ENCODE results near the gene FAM184B.

The FAM184B gene

GRCh38 chr4:17762726-17763125, 18.7 kb downstream of the FAM184B start:
- H3K9me3 ChIP-seq (ENCODE audit: control insufficient read depth in 2 of 2, low read length in 2 of 2), result no peaks in the 10 kb centered on the region
- no peaks in the 10 kb centered on the region for H3K36me3 ChIP-seq (ENCODE audit: control insufficient read depth in 2 of 2, insufficient read depth in 2 of 2, low read length in 2 of 2)
- H3K27me3 ChIP-seq (ENCODE audit: control insufficient read depth in 2 of 2, insufficient read depth in 2 of 2, low read length in 2 of 2), result no peaks in the 10 kb centered on the region
- H3K4me1 ChIP-seq (ENCODE audit: control insufficient read depth in 2 of 2, insufficient read depth in 2 of 2, low read length in 2 of 2), result no peaks in the 10 kb centered on the region
- H3K4me3 ChIP-seq (ENCODE audit: low read length in 2 of 2), result no peak overlapping the region
- no peak overlapping the region for H3K27ac ChIP-seq (ENCODE audit: low read depth in 2 of 2, low read length in 2 of 2)
- no peak overlapping the region for H3K9ac ChIP-seq (ENCODE audit: low read depth in 1 of 2, low read length in 2 of 2)

GRCh38 chr4:17761062-17761461, 20.4 kb downstream of the FAM184B start:
- Histone ChIP-seq H3K27me3 (ENCODE audit: control insufficient read depth in 2 of 2, insufficient read depth in 2 of 2, low read length in 2 of 2) (no peaks in the 10 kb centered on the region), H3K9me3 (ENCODE audit: control insufficient read depth in 2 of 2, low read length in 2 of 2) (no peaks in the 10 kb centered on the region), H3K36me3 (ENCODE audit: control insufficient read depth in 2 of 2, insufficient read depth in 2 of 2, low read length in 2 of 2) (no peaks in the 10 kb centered on the region), H3K4me3 (ENCODE audit: low read length in 2 of 2) (no peak overlapping the region), H3K27ac (ENCODE audit: low read depth in 2 of 2, low read length in 2 of 2) (no peak overlapping the region), H3K4me1 (ENCODE audit: control insufficient read depth in 2 of 2, insufficient read depth in 2 of 2, low read length in 2 of 2) (no peaks in the 10 kb centered on the region), H3K9ac (ENCODE audit: low read depth in 1 of 2, low read length in 2 of 2) (no peak overlapping the region)

GRCh38 chr4:17760626-17761025, 20.8 kb downstream of the FAM184B start:
- no peaks in the 10 kb centered on the region for H3K4me1 ChIP-seq (ENCODE audit: control insufficient read depth in 2 of 2, insufficient read depth in 2 of 2, low read length in 2 of 2)
- no peak overlapping the region for H3K9ac ChIP-seq (ENCODE audit: low read depth in 1 of 2, low read length in 2 of 2)
- no peaks in the 10 kb centered on the region for H3K27me3 ChIP-seq (ENCODE audit: control insufficient read depth in 2 of 2, insufficient read depth in 2 of 2, low read length in 2 of 2)
- H3K27ac ChIP-seq (ENCODE audit: low read depth in 2 of 2, low read length in 2 of 2), result no peak overlapping the region
- H3K4me3 ChIP-seq (ENCODE audit: low read length in 2 of 2), result no peak overlapping the region
- no peaks in the 10 kb centered on the region for H3K36me3 ChIP-seq (ENCODE audit: control insufficient read depth in 2 of 2, insufficient read depth in 2 of 2, low read length in 2 of 2)
- no peaks in the 10 kb centered on the region for H3K9me3 ChIP-seq (ENCODE audit: control insufficient read depth in 2 of 2, low read length in 2 of 2)

GRCh38 chr4:17758485-17758884, 22.9 kb downstream of the FAM184B start:
- H3K36me3 ChIP-seq (ENCODE audit: control insufficient read depth in 2 of 2, insufficient read depth in 2 of 2, low read length in 2 of 2), result no peaks in the 10 kb centered on the region
- no peak overlapping the region for H3K27ac ChIP-seq (ENCODE audit: low read depth in 2 of 2, low read length in 2 of 2)
- no peaks in the 10 kb centered on the region for H3K4me1 ChIP-seq (ENCODE audit: control insufficient read depth in 2 of 2, insufficient read depth in 2 of 2, low read length in 2 of 2)
- H3K9ac ChIP-seq (ENCODE audit: low read depth in 1 of 2, low read length in 2 of 2), result no peak overlapping the region
- no peaks in the 10 kb centered on the region for H3K9me3 ChIP-seq (ENCODE audit: control insufficient read depth in 2 of 2, low read length in 2 of 2)
- H3K27me3 ChIP-seq (ENCODE audit: control insufficient read depth in 2 of 2, insufficient read depth in 2 of 2, low read length in 2 of 2), result peaks cover 0 to 2% of the 10 kb centered on the region in 2 donors
- H3K4me3 ChIP-seq (ENCODE audit: low read length in 2 of 2), result no peak overlapping the region

- H3K4me3 ChIP-seq (ENCODE audit: low read length in 2 of 2), result no peak overlapping the region
- no peaks in the 10 kb centered on the region for H3K9me3 ChIP-seq (ENCODE audit: control insufficient read depth in 2 of 2, low read length in 2 of 2)
- H3K27ac ChIP-seq (ENCODE audit: low read depth in 2 of 2, low read length in 2 of 2), result no peak overlapping the region
- H3K36me3 ChIP-seq (ENCODE audit: control insufficient read depth in 2 of 2, insufficient read depth in 2 of 2, low read length in 2 of 2), result no peaks in the 10 kb centered on the region
- peaks cover 0 to 2% of the 10 kb centered on the region in 2 donors for H3K27me3 ChIP-seq (ENCODE audit: control insufficient read depth in 2 of 2, insufficient read depth in 2 of 2, low read length in 2 of 2)
- no peak overlapping the region for H3K9ac ChIP-seq (ENCODE audit: low read depth in 1 of 2, low read length in 2 of 2)
- H3K4me1 ChIP-seq (ENCODE audit: control insufficient read depth in 2 of 2, insufficient read depth in 2 of 2, low read length in 2 of 2), result no peaks in the 10 kb centered on the region
These were observed 23.8 kb downstream of the FAM184B start for GRCh38 chr4:17757621-17758020.

- H3K36me3 ChIP-seq (ENCODE audit: control insufficient read depth in 2 of 2, insufficient read depth in 2 of 2, low read length in 2 of 2), result no peaks in the 10 kb centered on the region
- H3K4me3 ChIP-seq (ENCODE audit: low read length in 2 of 2), result no peak overlapping the region
- peaks cover 0 to 2% of the 10 kb centered on the region in 2 donors for H3K27me3 ChIP-seq (ENCODE audit: control insufficient read depth in 2 of 2, insufficient read depth in 2 of 2, low read length in 2 of 2)
- H3K27ac ChIP-seq (ENCODE audit: low read depth in 2 of 2, low read length in 2 of 2), result no peak overlapping the region
- no peaks in the 10 kb centered on the region for H3K4me1 ChIP-seq (ENCODE audit: control insufficient read depth in 2 of 2, insufficient read depth in 2 of 2, low read length in 2 of 2)
- H3K9ac ChIP-seq (ENCODE audit: low read depth in 1 of 2, low read length in 2 of 2), result no peak overlapping the region
- no peaks in the 10 kb centered on the region for H3K9me3 ChIP-seq (ENCODE audit: control insufficient read depth in 2 of 2, low read length in 2 of 2)
These were observed 27.8 kb downstream of the FAM184B start for GRCh38 chr4:17753646-17754045.

- Histone ChIP-seq H3K36me3 (ENCODE audit: control insufficient read depth in 2 of 2, insufficient read depth in 2 of 2, low read length in 2 of 2) (no peaks in the 10 kb centered on the region), H3K4me3 (ENCODE audit: low read length in 2 of 2) (no peak overlapping the region), H3K27ac (ENCODE audit: low read depth in 2 of 2, low read length in 2 of 2) (no peak overlapping the region), H3K27me3 (ENCODE audit: control insufficient read depth in 2 of 2, insufficient read depth in 2 of 2, low read length in 2 of 2) (no peaks in the 10 kb centered on the region), H3K4me1 (ENCODE audit: control insufficient read depth in 2 of 2, insufficient read depth in 2 of 2, low read length in 2 of 2) (no peaks in the 10 kb centered on the region), H3K9me3 (ENCODE audit: control insufficient read depth in 2 of 2, low read length in 2 of 2) (no peaks in the 10 kb centered on the region), H3K9ac (ENCODE audit: low read depth in 1 of 2, low read length in 2 of 2) (no peak overlapping the region)
These were observed 40.7 kb downstream of the FAM184B start for GRCh38 chr4:17740702-17741101.

- no peaks in the 10 kb centered on the region for H3K9me3 ChIP-seq (ENCODE audit: control insufficient read depth in 2 of 2, low read length in 2 of 2)
- H3K4me1 ChIP-seq (ENCODE audit: control insufficient read depth in 2 of 2, insufficient read depth in 2 of 2, low read length in 2 of 2), result no peaks in the 10 kb centered on the region
- H3K27me3 ChIP-seq (ENCODE audit: control insufficient read depth in 2 of 2, insufficient read depth in 2 of 2, low read length in 2 of 2), result no peaks in the 10 kb centered on the region
- no peaks in the 10 kb centered on the region for H3K36me3 ChIP-seq (ENCODE audit: control insufficient read depth in 2 of 2, insufficient read depth in 2 of 2, low read length in 2 of 2)
- H3K4me3 ChIP-seq (ENCODE audit: low read length in 2 of 2), result no peak overlapping the region
- no peak overlapping the region for H3K27ac ChIP-seq (ENCODE audit: low read depth in 2 of 2, low read length in 2 of 2)
- H3K9ac ChIP-seq (ENCODE audit: low read depth in 1 of 2, low read length in 2 of 2), result no peak overlapping the region
These were observed 44.9 kb downstream of the FAM184B start for GRCh38 chr4:17736484-17736883.

- H3K27me3 ChIP-seq (ENCODE audit: control insufficient read depth in 2 of 2, insufficient read depth in 2 of 2, low read length in 2 of 2), result no peaks in the 10 kb centered on the region
- no peaks in the 10 kb centered on the region for H3K36me3 ChIP-seq (ENCODE audit: control insufficient read depth in 2 of 2, insufficient read depth in 2 of 2, low read length in 2 of 2)
- no peaks in the 10 kb centered on the region for H3K9me3 ChIP-seq (ENCODE audit: control insufficient read depth in 2 of 2, low read length in 2 of 2)
- H3K4me3 ChIP-seq (ENCODE audit: low read length in 2 of 2), result no peak overlapping the region
- no peak overlapping the region for H3K27ac ChIP-seq (ENCODE audit: low read depth in 2 of 2, low read length in 2 of 2)
- no peak overlapping the region for H3K9ac ChIP-seq (ENCODE audit: low read depth in 1 of 2, low read length in 2 of 2)
- H3K4me1 ChIP-seq (ENCODE audit: control insufficient read depth in 2 of 2, insufficient read depth in 2 of 2, low read length in 2 of 2), result no peaks in the 10 kb centered on the region
These were observed 54.5 kb downstream of the FAM184B start for GRCh38 chr4:17726911-17727310.

GRCh38 chr4:17723648-17724047, 57.8 kb downstream of the FAM184B start:
- H3K9me3 ChIP-seq (ENCODE audit: control insufficient read depth in 2 of 2, low read length in 2 of 2), result no peaks in the 10 kb centered on the region
- no peak overlapping the region for H3K27ac ChIP-seq (ENCODE audit: low read depth in 2 of 2, low read length in 2 of 2)
- no peaks in the 10 kb centered on the region for H3K27me3 ChIP-seq (ENCODE audit: control insufficient read depth in 2 of 2, insufficient read depth in 2 of 2, low read length in 2 of 2)
- no peak overlapping the region for H3K4me3 ChIP-seq (ENCODE audit: low read length in 2 of 2)
- H3K9ac ChIP-seq (ENCODE audit: low read depth in 1 of 2, low read length in 2 of 2), result no peak overlapping the region
- no peaks in the 10 kb centered on the region for H3K4me1 ChIP-seq (ENCODE audit: control insufficient read depth in 2 of 2, insufficient read depth in 2 of 2, low read length in 2 of 2)
- H3K36me3 ChIP-seq (ENCODE audit: control insufficient read depth in 2 of 2, insufficient read depth in 2 of 2, low read length in 2 of 2), result no peaks in the 10 kb centered on the region

GRCh38 chr4:17722356-17722700, 59.1 kb downstream of the FAM184B start:
- Histone ChIP-seq H3K27me3 (ENCODE audit: control insufficient read depth in 2 of 2, insufficient read depth in 2 of 2, low read length in 2 of 2) (no peaks in the 10 kb centered on the region), H3K4me3 (ENCODE audit: low read length in 2 of 2) (no peak overlapping the region), H3K27ac (ENCODE audit: low read depth in 2 of 2, low read length in 2 of 2) (no peak overlapping the region), H3K4me1 (ENCODE audit: control insufficient read depth in 2 of 2, insufficient read depth in 2 of 2, low read length in 2 of 2) (no peaks in the 10 kb centered on the region), H3K9me3 (ENCODE audit: control insufficient read depth in 2 of 2, low read length in 2 of 2) (no peaks in the 10 kb centered on the region), H3K36me3 (ENCODE audit: control insufficient read depth in 2 of 2, insufficient read depth in 2 of 2, low read length in 2 of 2) (no peaks in the 10 kb centered on the region), H3K9ac (ENCODE audit: low read depth in 1 of 2, low read length in 2 of 2) (no peak overlapping the region)

Data from mucosa of rectum (tissue), 2 donors.